ENCODE results near the gene ZW10.
"Not testable (repeated sequence)": the region's sequence is repeated elsewhere in the genome, so short reads cannot be mapped to it uniquely, and the experiment has no call there.

DNA sequence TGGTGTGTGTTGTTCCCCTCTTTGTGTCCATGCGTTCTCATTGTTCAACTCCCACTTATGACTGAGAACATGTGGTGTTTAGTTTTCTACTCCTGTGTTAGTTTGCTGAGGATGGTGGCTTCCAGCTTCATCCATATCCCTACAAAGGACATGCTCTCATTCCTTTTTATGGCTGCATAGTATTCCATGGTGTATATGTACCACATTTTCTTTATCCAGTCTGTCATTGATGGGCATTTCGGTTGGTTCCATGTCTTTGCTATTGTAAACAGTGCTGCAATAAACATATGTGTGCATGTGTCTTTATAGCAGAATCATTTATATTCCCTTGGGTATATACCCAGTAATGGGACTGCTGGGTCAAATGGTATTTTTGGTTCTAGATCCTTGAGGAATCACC, 10.5 kb downstream of the ZW10 start:
- TF ChIP-seq, protein P1, sequence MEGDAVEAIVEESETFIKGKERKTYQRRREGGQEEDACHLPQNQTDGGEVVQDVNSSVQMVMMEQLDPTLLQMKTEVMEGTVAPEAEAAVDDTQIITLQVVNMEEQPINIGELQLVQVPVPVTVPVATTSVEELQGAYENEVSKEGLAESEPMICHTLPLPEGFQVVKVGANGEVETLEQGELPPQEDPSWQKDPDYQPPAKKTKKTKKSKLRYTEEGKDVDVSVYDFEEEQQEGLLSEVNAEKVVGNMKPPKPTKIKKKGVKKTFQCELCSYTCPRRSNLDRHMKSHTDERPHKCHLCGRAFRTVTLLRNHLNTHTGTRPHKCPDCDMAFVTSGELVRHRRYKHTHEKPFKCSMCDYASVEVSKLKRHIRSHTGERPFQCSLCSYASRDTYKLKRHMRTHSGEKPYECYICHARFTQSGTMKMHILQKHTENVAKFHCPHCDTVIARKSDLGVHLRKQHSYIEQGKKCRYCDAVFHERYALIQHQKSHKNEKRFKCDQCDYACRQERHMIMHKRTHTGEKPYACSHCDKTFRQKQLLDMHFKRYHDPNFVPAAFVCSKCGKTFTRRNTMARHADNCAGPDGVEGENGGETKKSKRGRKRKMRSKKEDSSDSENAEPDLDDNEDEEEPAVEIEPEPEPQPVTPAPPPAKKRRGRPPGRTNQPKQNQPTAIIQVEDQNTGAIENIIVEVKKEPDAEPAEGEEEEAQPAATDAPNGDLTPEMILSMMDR (IDR thresholded peaks at IDR 0.05) = not testable (repeated sequence)
- TF ChIP-seq EZH2 (IDR thresholded peaks at IDR 0.05; ENCODE audit: borderline replicate concordance, insufficient read depth, low read depth, low read length, poor library complexity, severe bottlenecking) = not testable (repeated sequence)
